GM23338 (cell line): ENCODE data around the gene CTNNA2. TPM values are rescaled to one million over a fixed set of nuclear protein-coding genes. Genes with fewer than 3 reads are reported as not detected.

Source experiments
- ATAC-seq: fragments of 200-7000 bp; cut with Tn5 transposase; 3 replicates; pipeline ENCODE4 v1.9.1; 2020
- DNase-seq: peaks from one replicate; pipeline ENCODE4 v3.0.0-alpha.2; 2015; ENCODE audit warnings: low spot score
- H2AFZ ChIP-seq: fragments of 200-600 bp; sonication (generic); 2 replicates; pipeline ENCODE4 v1.8.0; 2016; ENCODE audit warnings: antibody characterized with exemption, mild to moderate bottlenecking, moderate library complexity
- H3F3A ChIP-seq: fragments of 200-600 bp; sonication (generic); replicated peaks from 2 replicates; pipeline ENCODE4 v1.8.0; 2017; ENCODE audit warnings: antibody characterized with exemption, mixed run types, low read depth
- H3K27ac ChIP-seq: fragments of 200-600 bp; sonication (generic); 2 replicates; pipeline ENCODE4 v1.6.1; 2016; ENCODE audit warnings: low read depth
- H3K27me3 ChIP-seq: fragments of 200-600 bp; sonication (generic); 2 replicates; pipeline ENCODE4 v1.8.0; 2016; ENCODE audit warnings: mild to moderate bottlenecking, mixed run types, moderate library complexity; ENCODE audit not compliant: insufficient read depth
- H3K36me3 ChIP-seq: fragments of 200-600 bp; sonication (generic); 2 replicates; pipeline ENCODE4 v1.8.0; 2016; ENCODE audit warnings: mild to moderate bottlenecking; ENCODE audit not compliant: insufficient read depth
- H3K4me1 ChIP-seq: fragments of 200-600 bp; sonication (generic); 2 replicates; pipeline ENCODE4 v1.8.0; 2016; ENCODE audit warnings: mild to moderate bottlenecking, moderate library complexity; ENCODE audit not compliant: insufficient read depth
- H3K4me2 ChIP-seq: fragments of 200-600 bp; sonication (generic); 2 replicates; pipeline ENCODE4 v1.7.1; 2017; ENCODE audit warnings: mixed run types
- H3K4me3 ChIP-seq: fragments of 200-600 bp; sonication (generic); 2 replicates; pipeline ENCODE4 v1.6.1; 2016; ENCODE audit warnings: mixed run types
- H3K79me2 ChIP-seq: fragments of 200-600 bp; sonication (generic); replicated peaks from 2 replicates; pipeline ENCODE4 v1.8.0; 2017; ENCODE audit warnings: mild to moderate bottlenecking; ENCODE audit not compliant: insufficient read depth
- H3K9me2 ChIP-seq: fragments of 200-600 bp; sonication (generic); 2 replicates; pipeline ENCODE4 v1.8.0; 2017; ENCODE audit not compliant: insufficient read depth
- H4K20me1 ChIP-seq: fragments of 200-600 bp; sonication (generic); replicated peaks from 2 replicates; pipeline ENCODE4 v1.8.0; 2017; ENCODE audit warnings: mild to moderate bottlenecking; ENCODE audit not compliant: insufficient read depth
- H3K27ac Mint-ChIP-seq: 2 replicates; pipeline ENCODE4 v1.8.0; 2020; ENCODE audit warnings: inconsistent platforms, mild to moderate bottlenecking, moderate library complexity, mixed read lengths
- H3K27me3 Mint-ChIP-seq: 3 replicates; pipeline ENCODE4 v1.8.0; 2022; ENCODE audit warnings: low read depth, mild to moderate bottlenecking, moderate library complexity, mixed read lengths, inconsistent platforms; ENCODE audit not compliant: insufficient read depth, poor library complexity
- H3K36me3 Mint-ChIP-seq: 3 replicates; pipeline ENCODE4 v1.8.0; 2021; ENCODE audit warnings: low read depth, mild to moderate bottlenecking, inconsistent platforms, moderate library complexity, mixed read lengths
- H3K4me1 Mint-ChIP-seq: 3 replicates; pipeline ENCODE4 v1.8.0; 2020; ENCODE audit warnings: mild to moderate bottlenecking, inconsistent platforms, mixed read lengths
- H3K4me3 Mint-ChIP-seq: 3 replicates; pipeline ENCODE4 v1.8.0; 2021; ENCODE audit warnings: moderate library complexity, mild to moderate bottlenecking, inconsistent platforms, mixed read lengths
- H3K9me3 Mint-ChIP-seq: 3 replicates; pipeline ENCODE4 v1.8.0; 2020; ENCODE audit warnings: moderate library complexity, mild to moderate bottlenecking, inconsistent platforms, mixed read lengths
- CREB1 ChIP-seq: fragments of 250-450 bp; sonication (Bioruptor Pico); IDR thresholded peaks from 2 replicates; pipeline ENCODE4 v1.5.0; 2020; ENCODE audit warnings: low read depth, mild to moderate bottlenecking, moderate library complexity
- CTCF ChIP-seq, 2 experiments: fragments of 200-600 bp in 1 of 2; sonication (generic) in 1 of 2; conservative IDR thresholded peaks; 2 replicates each; pipeline versions ENCODE4 v1.5.1 to v1.6.1; 2016 to 2017; ENCODE audit warnings: antibody characterized with exemption in 2 of 2, low read depth in 2 of 2, mild to moderate bottlenecking in 2 of 2, moderate library complexity in 1 of 2
- ETS1 ChIP-seq: IDR thresholded peaks from 2 replicates; pipeline ENCODE4 v1.6.1; 2016; ENCODE audit warnings: antibody characterized with exemption
- EZH2 ChIP-seq: fragments of 200-600 bp; sonication (generic); IDR thresholded peaks from one replicate; pipeline ENCODE4 v1.8.0; 2017; ENCODE audit warnings: antibody characterized with exemption, mild to moderate bottlenecking, low read depth; ENCODE audit not compliant: unreplicated experiment
- EZH2phosphoT487 ChIP-seq: fragments of 200-600 bp; sonication (generic); IDR thresholded peaks from one replicate; pipeline ENCODE4 v1.8.1; 2018; ENCODE audit warnings: antibody characterized with exemption; ENCODE audit not compliant: unreplicated experiment
- JUNB ChIP-seq: IDR thresholded peaks from one replicate; pipeline ENCODE4 v1.6.1; 2016; ENCODE audit warnings: antibody characterized with exemption; ENCODE audit not compliant: unreplicated experiment
- NANOG ChIP-seq: IDR thresholded peaks from 2 replicates; pipeline ENCODE4 v1.6.1; 2016; ENCODE audit warnings: antibody characterized with exemption, borderline replicate concordance
- POLR2AphosphoS5 ChIP-seq: IDR thresholded peaks from 2 replicates; pipeline ENCODE4 v1.6.1; 2016; ENCODE audit warnings: antibody characterized with exemption, low read depth
- REST ChIP-seq: IDR thresholded peaks from one replicate; pipeline ENCODE4 v1.6.1; 2018; ENCODE audit warnings: antibody characterized with exemption; ENCODE audit not compliant: unreplicated experiment
- STAT1 ChIP-seq: IDR thresholded peaks from one replicate; pipeline ENCODE4 v1.6.1; 2016; ENCODE audit warnings: antibody characterized with exemption; ENCODE audit not compliant: unreplicated experiment
- ZNF114 ChIP-seq: fragments of 250-450 bp; sonication (Bioruptor Pico); IDR thresholded peaks from 2 replicates; pipeline ENCODE4 v1.5.0; 2020; ENCODE audit warnings: mild to moderate bottlenecking, moderate library complexity
- ZNF331 ChIP-seq: fragments of 250-450 bp; sonication (Bioruptor Pico); IDR thresholded peaks from 2 replicates; pipeline ENCODE4 v1.5.0; 2020; ENCODE audit warnings: low read depth, mild to moderate bottlenecking, moderate library complexity
- polyA plus RNA-seq: library from polyadenylated mRNA; unstranded; fragments of >200 nt; fragmentation: Nextera tagmentation; extraction: Ambion mirVana; gene quantifications from 2 replicates; pipeline ENCODE4 v1.2.1, GENCODE V29; 2016
- total RNA-seq: library from RNA; depleted of rRNA; stranded (reverse); fragments of >200 nt; shearing (Covaris generic); gene quantifications from 2 replicates; pipeline ENCODE4 v1.2.3, GENCODE V29; 2014

Gene CTNNA2
- total and polyA plus RNA-seq, 2 experiments from 2014 or later: 6.4 to 15.6 TPM

- TF ChIP-seq REST (no peak), ZNF114 (no peak), CREB1 (CRISPR knock-in tag) (no peak), STAT1 (no peak), NANOG (no peak), ZNF331 (CRISPR knock-in tag) (no peak), ETS1 (no peak)
Observed at GRCh38 chr2:80209458-80209857, 696.6 kb downstream of the CTNNA2 start (continued).

GRCh38 chr2:80217446-80217845 is 704.6 kb downstream of the CTNNA2 start:
- Histone ChIP-seq H3K4me1 (no peaks in the 10 kb centered on the region), H3F3A (no peaks in the 10 kb centered on the region), H3K27ac (no peak overlapping the region), H3K9me2 (0 out of 2 replicates have a peak, but pooled peaks cover 12% of the 10 kb centered on the region), H2AFZ (no peak overlapping the region), H3K27me3 (no peaks in the 10 kb centered on the region), H3K4me2 (no peak overlapping the region), H3K4me3 (no peak overlapping the region), H3K36me3 (no peaks in the 10 kb centered on the region), H3K79me2 (no peaks in the 10 kb centered on the region), H4K20me1 (no peaks in the 10 kb centered on the region)
- Mint-ChIP-seq H3K4me1 (no peaks in the 10 kb centered on the region), H3K4me3 (no peak overlapping the region), H3K27ac (no peak overlapping the region), H3K9me3 (peaks cover 45% of the 10 kb centered on the region), H3K36me3 (peaks cover 24% of the 10 kb centered on the region; the same call in 2 of the 3 replicates), H3K27me3 (no peaks in the 10 kb centered on the region)
- DNase-seq: no peak
- ATAC-seq: no peak
- TF ChIP-seq ZNF331 (CRISPR knock-in tag): no peak
- no peak for TF ChIP-seq STAT1
- TF ChIP-seq POLR2AphosphoS5: no peak
- no peak for TF ChIP-seq EZH2phosphoT487
- no peak for TF ChIP-seq CTCF (conservative IDR thresholded peaks at IDR 0.05; ENCODE audit: low read depth in 2 of 2)
- no peak for TF ChIP-seq REST
- TF ChIP-seq JUNB: no peak
- TF ChIP-seq EZH2: no peak
- TF ChIP-seq ZNF114: no peak
